Right ventricle myocardium superior (tissue), 1 donor: ENCODE data around the gene CCT3. TPM values are rescaled to one million over a fixed set of nuclear protein-coding genes. Genes with fewer than 3 reads are reported as not detected.
A peak's percentile ranks its signal among the peaks of the same experiment; 100 is the strongest.
"Not testable (repeated sequence)": the region's sequence is repeated elsewhere in the genome, so short reads cannot be mapped to it uniquely, and the experiment has no call there.

ENCODE experiments used
- ATAC-seq: fragments of 200-7000 bp; cut with Tn5 transposase; one replicate; pipeline ENCODE4 v1.9.1; 2020; ENCODE audit warnings: mild to moderate bottlenecking; ENCODE audit not compliant: poor library complexity
- DNase-seq: peaks from one replicate; pipeline ENCODE4 v3.0.0-alpha.2; 2020
- intact Hi-C: fragments of 100-400 bp; cut with DNase I; formaldehyde crosslinking; loops from one replicate; pipeline ENCODE4 v1.11.2; 2022
- total RNA-seq: library from RNA; stranded (reverse); fragmentation: NEBNext Ultra II Directional; extraction: Animal tissue kit (Norgen Biotek cat#: 25700); gene quantifications from one replicate; pipeline ENCODE4 v1.2.1, GENCODE V29; 2021
- donor health status: DM: no; HTN: yes; CAD: no; lungs with severe emphysema.

Gene CCT3
- total RNA-seq, 1 donor from 2014 or later = 128 TPM

GRCh38 chr1:156346035-156346434, 7.9 kb upstream of the CCT3 start:
- ATAC-seq, intact Hi-C loops, DNase-seq: not testable (repeated sequence)

- intact Hi-C loops = no loop called here
- ATAC-seq (no peak), DNase-seq (no peak)
Observed at GRCh38 chr1:156344409-156344808, 6.3 kb upstream of the CCT3 start.

GRCh38 chr1:156342166-156342955, 4.3 kb upstream of the CCT3 start:
- intact Hi-C loops = no loop called here
- ATAC-seq = no peak
- no peak for DNase-seq

DNA sequence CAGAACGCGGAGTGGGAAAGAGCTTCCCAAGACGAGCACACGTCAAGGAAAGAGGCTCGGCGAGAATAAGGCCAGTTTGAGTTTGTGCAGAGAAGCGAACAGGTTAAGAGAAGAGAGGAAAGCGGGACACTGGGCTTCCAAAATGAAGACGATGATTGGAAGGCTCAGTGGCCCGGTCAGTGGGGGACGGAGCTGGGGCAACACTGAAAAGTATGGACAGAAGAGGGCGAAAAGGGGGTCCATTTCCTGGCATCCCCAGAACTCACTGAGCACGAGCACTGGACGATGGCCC, 258 bp downstream of the CCT3 start:
- ATAC-seq (peak; percentile 20), DNase-seq (peak; percentile 40)
- intact Hi-C loops = no loop called here

- intact Hi-C loops = no loop called here
- no peak for DNase-seq
Observed at GRCh38 chr1:156337052-156337887, 822 bp downstream of the CCT3 start.

GRCh38 chr1:156336242-156336641, 1.9 kb downstream of the CCT3 start:
- intact Hi-C loops = no loop called here
- ATAC-seq (no peak), DNase-seq (no peak)

More at GRCh38 chr1:156337052-156337887, 822 bp downstream of the CCT3 start:
- peak; percentile 0 for ATAC-seq

- intact Hi-C loops, DNase-seq, ATAC-seq: not testable (repeated sequence)
Observed at GRCh38 chr1:156323179-156323578, 14.9 kb downstream of the CCT3 start.

DNA sequence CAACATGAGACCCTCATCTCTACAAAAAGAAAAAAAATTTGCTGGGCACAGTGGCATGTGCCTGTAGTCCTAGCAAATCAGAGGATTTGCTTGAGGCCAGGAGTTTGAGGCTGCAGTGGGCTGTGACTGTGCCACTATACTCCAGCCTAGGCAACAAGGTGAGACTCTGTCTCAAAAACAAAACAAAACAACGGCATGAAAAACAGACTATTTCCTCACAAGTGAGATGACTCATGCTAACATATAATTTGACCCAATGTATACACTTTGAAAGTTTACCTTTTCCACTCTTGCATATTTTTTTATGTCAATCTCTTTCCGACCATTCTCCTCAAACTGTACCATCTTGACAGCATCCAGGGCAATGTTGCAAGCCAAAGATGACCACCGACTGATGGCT, 17.5 kb downstream of the CCT3 start:
- no peak for DNase-seq

DNA sequence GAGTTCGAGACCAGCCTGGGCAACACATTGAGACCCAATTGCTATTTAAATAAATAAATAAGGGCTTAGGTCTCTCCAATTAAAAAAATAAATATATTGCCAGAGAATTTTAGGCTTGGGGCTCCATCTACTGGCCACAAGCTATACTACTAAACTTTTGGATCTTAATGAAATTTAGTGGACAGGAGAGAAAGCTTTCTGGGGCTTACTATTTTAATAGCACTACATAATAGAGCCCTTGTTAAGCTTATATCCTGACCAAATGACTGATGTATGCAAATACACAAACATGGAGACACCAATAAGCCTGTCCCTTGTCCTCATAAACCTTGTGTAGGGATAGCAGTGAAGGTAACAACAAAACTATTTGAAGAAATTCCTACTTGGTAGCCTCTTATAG, 18.4 kb downstream of the CCT3 start:
- ATAC-seq (no peak), DNase-seq (no peak)
- intact Hi-C loops = no loop called here

More for the DNA sequence above, 17.5 kb downstream of the CCT3 start:
- intact Hi-C loops = no loop called here
- ATAC-seq = no peak

DNA sequence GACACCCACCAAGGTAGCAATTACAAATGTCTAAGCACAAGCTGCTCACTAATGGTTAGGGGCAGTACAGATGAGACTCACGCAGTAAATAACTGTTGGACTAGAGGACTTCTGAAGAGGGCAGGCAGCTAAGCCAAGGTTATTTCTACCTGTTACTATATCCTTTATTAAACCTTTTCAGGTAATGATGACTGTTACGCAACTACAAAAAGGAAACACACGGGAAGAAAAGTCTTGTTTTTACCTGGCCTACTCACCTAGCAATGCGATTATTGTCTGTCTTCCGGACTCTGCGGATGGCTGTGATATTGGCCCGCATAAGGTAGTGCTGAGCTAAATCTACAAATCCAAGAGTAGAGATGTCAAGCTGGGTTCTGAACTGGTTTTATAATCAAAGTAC, 21.2 kb downstream of the CCT3 start:
- ATAC-seq (no peak), DNase-seq (no peak)
- intact Hi-C loops = no loop called here

- DNase-seq (no peak), ATAC-seq (no peak)
- intact Hi-C loops = no loop called here
Observed at GRCh38 chr1:156310962-156311361, 27.1 kb downstream of the CCT3 start.

DNA sequence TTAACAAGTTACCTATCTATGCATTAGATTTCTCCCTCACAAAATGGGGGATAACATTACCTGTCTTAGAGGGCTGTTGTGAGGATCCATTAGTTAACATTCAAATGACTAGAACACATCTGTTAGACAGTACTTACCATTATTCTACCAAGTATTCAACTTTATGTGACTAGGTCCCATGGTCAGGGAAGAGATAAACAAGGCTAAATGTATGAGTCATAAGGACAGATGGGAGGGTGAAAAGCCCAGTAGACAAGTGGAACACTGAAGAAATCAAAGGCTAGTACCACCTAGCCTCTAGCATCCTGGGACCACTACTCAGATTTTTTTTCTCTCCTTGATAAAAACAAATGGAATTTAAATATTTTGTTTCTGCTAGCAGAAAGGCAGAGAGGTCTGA, 30.0 kb downstream of the CCT3 start:
- ATAC-seq (no peak), DNase-seq (no peak)
- intact Hi-C loops = no loop called here

- DNase-seq (no peak), ATAC-seq (no peak)
- intact Hi-C loops = no loop called here
Observed at GRCh38 chr1:156305215-156305614, 32.9 kb downstream of the CCT3 start.

DNA sequence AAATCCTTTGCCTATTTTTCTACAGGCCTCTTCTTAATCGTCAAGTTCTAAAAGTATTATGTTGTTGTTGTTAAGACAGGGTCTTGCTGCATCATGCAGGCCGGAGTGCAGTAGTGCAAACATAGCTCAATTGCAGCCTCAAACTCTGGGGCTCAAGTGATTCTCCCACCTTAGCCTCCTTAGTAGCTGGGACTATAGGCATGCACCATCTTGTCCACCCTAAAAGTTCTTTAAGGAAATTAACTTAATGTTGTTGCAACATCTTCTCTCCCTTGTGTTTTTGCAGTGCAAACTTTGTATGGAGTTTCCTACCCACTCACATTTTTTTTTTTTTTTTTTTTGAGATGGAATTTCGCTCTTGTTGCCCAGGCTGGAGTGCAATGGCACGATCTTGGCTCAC, 34.9 kb downstream of the CCT3 start:
- ATAC-seq (no peak), DNase-seq (no peak)
- intact Hi-C loops = no loop called here

GRCh38 chr1:156298852-156299357, 39.2 kb downstream of the CCT3 start, which contains the start of gene VHLL:
Gene VHLL, minus strand, starts transcription at chr1:156299307. Its CDS starts 118 bp downstream, at chr1:156299189.
- intact Hi-C loops = no loop called here
- ATAC-seq (no peak), DNase-seq (no peak)

GRCh38 chr1:156295391-156295947, 42.6 kb downstream of the CCT3 start, which contains the start of gene GLMP:
Gene GLMP, minus strand, starts transcription at chr1:156295679. Its CDS starts 34 bp downstream, at chr1:156295645.
- peak; percentile 85 for DNase-seq
- ATAC-seq = peak; percentile 66
- intact Hi-C loops = no loop called here

GRCh38 chr1:156293895-156294294, 44.2 kb downstream of the CCT3 start:
- ATAC-seq = no peak
- DNase-seq = no peak
- intact Hi-C loops = no loop called here

DNA sequence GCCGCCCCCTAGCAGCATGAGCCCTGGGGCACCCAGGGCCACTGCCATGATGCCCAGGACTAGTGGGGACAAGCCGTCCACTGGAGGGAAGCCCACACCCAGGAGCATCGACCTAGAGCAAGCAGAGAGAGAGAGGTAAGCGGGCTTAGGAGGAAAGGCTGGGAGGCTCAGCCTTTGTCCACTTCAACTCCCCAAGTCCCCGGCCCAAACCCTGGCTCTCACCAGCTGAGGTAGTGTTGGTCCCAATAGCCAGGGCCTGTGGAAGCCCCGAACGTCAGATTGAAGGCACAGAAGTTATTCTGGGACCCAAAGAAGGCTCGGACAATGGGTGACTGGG, 45.0 kb downstream of the CCT3 start:
- intact Hi-C loops = no loop called here
- ATAC-seq = no peak

GRCh38 chr1:156291226-156292061, 46.6 kb downstream of the CCT3 start:
- intact Hi-C loops = no loop called here
- DNase-seq (peak; percentile 96), ATAC-seq (peak; percentile 95)

More for the DNA sequence above, 45.0 kb downstream of the CCT3 start:
- DNase-seq = no peak
